ENCODE measurements around the gene NPHP4.

Gene NPHP4

DNA sequence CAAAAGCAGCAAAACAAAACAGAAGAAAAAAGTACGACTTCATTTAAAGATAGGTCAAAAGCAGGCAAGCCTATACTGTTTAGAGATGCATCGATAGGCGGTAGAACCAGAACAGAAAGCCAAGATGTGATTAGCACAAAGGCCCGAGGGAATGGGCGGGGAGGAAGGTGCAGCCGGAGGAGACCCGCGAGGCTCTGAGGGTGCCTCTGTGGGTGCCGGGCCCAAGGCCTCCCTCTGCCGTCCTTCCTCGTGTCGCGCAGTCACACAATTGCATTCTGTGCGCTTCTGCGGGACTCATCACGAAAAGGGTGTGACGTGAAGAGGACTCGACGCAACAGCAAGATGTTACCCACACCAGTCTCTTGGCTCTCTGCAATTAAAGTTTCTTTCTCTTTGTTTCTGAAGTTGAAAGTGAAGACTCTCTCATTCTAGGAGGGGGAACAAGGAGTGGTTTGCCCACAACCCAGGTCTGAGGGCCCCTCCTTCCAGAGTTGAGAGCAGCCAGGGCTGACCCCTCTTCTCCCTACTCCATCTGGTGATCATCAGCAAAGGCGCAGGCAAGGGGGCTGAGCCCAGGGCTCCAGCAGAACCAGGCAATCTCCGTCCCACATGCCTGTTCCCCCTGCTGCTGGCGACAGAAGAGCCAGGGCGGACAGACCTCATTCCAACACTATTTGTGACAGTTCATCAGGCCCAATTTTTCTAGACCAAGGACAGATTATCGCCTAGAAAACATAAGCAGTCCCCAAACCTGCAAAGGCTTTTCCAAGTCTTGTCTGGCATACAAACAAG, 41.0 kb downstream of the NPHP4 start:
- Histone ChIP-seq H3K27me3 (replicated peaks; ENCODE audit: insufficient read depth, low read length) (no peaks in the 10 kb centered on the region), H3K4me3 (ENCODE audit: low read length) (no peak overlapping the region), H3K4me1 (ENCODE audit: low read length) (peaks cover 6% of the 10 kb centered on the region; the same call in 1 of the 2 replicates), H3K36me3 (replicated peaks; ENCODE audit: insufficient read depth, low read length) (no peaks in the 10 kb centered on the region), H3K9me2 (replicated peaks; ENCODE audit: insufficient read depth, low read length) (no peaks in the 10 kb centered on the region), H2AFZ (ENCODE audit: low read length) (no peak overlapping the region), H3K9ac (ENCODE audit: low read length) (no peak overlapping the region), H3K27ac (ENCODE audit: low read length) (no peak overlapping the region), H3K4me2 (ENCODE audit: low read depth, low read length) (no peak overlapping the region), H3K79me2 (ENCODE audit: low read length) (no peaks in the 10 kb centered on the region), H3F3A (ENCODE audit: insufficient read depth, low read length) (no peaks in the 10 kb centered on the region), H3K9me3 (replicated peaks; ENCODE audit: insufficient read depth, low read length) (no peaks in the 10 kb centered on the region), H4K20me1 (ENCODE audit: insufficient read depth, low read length) (no peaks in the 10 kb centered on the region)
- TF ChIP-seq EZH2phosphoT487 (IDR thresholded peaks at IDR 0.05; ENCODE audit: low read length) = no peak
- TF ChIP-seq EZH2 (optimal IDR thresholded peaks at IDR 0.05; ENCODE audit: low read depth, low read length) = no peak
- no peak for DNase-seq

GRCh38 chr1:5950201-5950895, 41.9 kb downstream of the NPHP4 start:
- Histone ChIP-seq H3K4me1 (ENCODE audit: low read length) (peaks cover 4% of the 10 kb centered on the region; the same call in 1 of the 2 replicates), H3K4me2 (ENCODE audit: low read depth, low read length) (no peak overlapping the region), H3K79me2 (ENCODE audit: low read length) (no peaks in the 10 kb centered on the region), H3K9ac (ENCODE audit: low read length) (no peak overlapping the region), H3K4me3 (ENCODE audit: low read length) (no peak overlapping the region), H3F3A (ENCODE audit: insufficient read depth, low read length) (no peaks in the 10 kb centered on the region), H3K27ac (ENCODE audit: low read length) (no peak overlapping the region), H2AFZ (ENCODE audit: low read length) (no peak overlapping the region), H4K20me1 (ENCODE audit: insufficient read depth, low read length) (no peaks in the 10 kb centered on the region), H3K9me2 (replicated peaks; ENCODE audit: insufficient read depth, low read length) (no peaks in the 10 kb centered on the region), H3K27me3 (replicated peaks; ENCODE audit: insufficient read depth, low read length) (no peaks in the 10 kb centered on the region), H3K36me3 (replicated peaks; ENCODE audit: insufficient read depth, low read length) (no peaks in the 10 kb centered on the region), H3K9me3 (replicated peaks; ENCODE audit: insufficient read depth, low read length) (no peaks in the 10 kb centered on the region)
- no peak for TF ChIP-seq EZH2phosphoT487 (IDR thresholded peaks at IDR 0.05; ENCODE audit: low read length)
- TF ChIP-seq EZH2 (optimal IDR thresholded peaks at IDR 0.05; ENCODE audit: low read depth, low read length) = no peak
- TF ChIP-seq CTCF (IDR thresholded peaks at IDR 0.05; ENCODE audit: low read length) = no peak
- DNase-seq = no peak

DNA sequence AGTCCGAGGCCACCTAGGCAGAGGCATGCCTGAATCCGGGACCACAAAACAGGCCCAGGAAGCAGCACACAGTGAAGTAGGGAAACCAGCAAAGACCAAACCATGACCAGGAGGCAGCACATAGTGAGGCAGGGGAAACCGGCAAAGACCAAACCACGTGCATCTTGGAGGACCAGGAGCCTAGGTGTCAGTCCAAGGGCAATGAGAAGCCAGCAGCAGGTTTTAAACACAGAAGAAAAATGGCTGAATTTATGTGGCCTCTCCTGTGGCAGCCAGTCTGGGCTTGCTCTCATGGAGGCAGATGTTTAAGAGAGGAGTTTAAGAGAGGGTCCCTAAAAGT, 42.5 kb downstream of the NPHP4 start:
- no peaks in the 10 kb centered on the region for H3K79me2 ChIP-seq (ENCODE audit: low read length)
- no peak overlapping the region for H3K4me2 ChIP-seq (ENCODE audit: low read depth, low read length)

More for the DNA sequence above, 42.5 kb downstream of the NPHP4 start:
- TF ChIP-seq EZH2phosphoT487 (IDR thresholded peaks at IDR 0.05; ENCODE audit: low read length) (no peak), CTCF (IDR thresholded peaks at IDR 0.05; ENCODE audit: low read length) (no peak), EZH2 (optimal IDR thresholded peaks at IDR 0.05; ENCODE audit: low read depth, low read length) (no peak)
- Histone ChIP-seq H3K9me2 (replicated peaks; ENCODE audit: insufficient read depth, low read length) (no peaks in the 10 kb centered on the region), H3F3A (ENCODE audit: insufficient read depth, low read length) (no peaks in the 10 kb centered on the region), H3K4me1 (ENCODE audit: low read length) (no peaks in the 10 kb centered on the region), H3K9ac (ENCODE audit: low read length) (no peak overlapping the region), H2AFZ (ENCODE audit: low read length) (no peak overlapping the region), H3K36me3 (replicated peaks; ENCODE audit: insufficient read depth, low read length) (no peaks in the 10 kb centered on the region), H3K9me3 (replicated peaks; ENCODE audit: insufficient read depth, low read length) (no peaks in the 10 kb centered on the region), H3K4me3 (ENCODE audit: low read length) (no peak overlapping the region), H4K20me1 (ENCODE audit: insufficient read depth, low read length) (no peaks in the 10 kb centered on the region), H3K27me3 (replicated peaks; ENCODE audit: insufficient read depth, low read length) (no peaks in the 10 kb centered on the region), H3K27ac (ENCODE audit: low read length) (no peak overlapping the region)
- DNase-seq = no peak

All from MM.1S (cell line).